Forelimb muscle (tissue), 1 donor: ENCODE measurements around the gene ESYT1. TPM values are rescaled to one million over a fixed set of nuclear protein-coding genes. Genes with fewer than 3 reads are reported as not detected.
"Not testable (repeated sequence)": the region's sequence is repeated elsewhere in the genome, so short reads cannot be mapped to it uniquely, and the experiment has no call there.

Experiments used
- DNase-seq: peaks from one replicate; pipeline ENCODE4 v3.0.0-alpha.2; 2013; ENCODE audit warnings: low read depth
- polyA plus RNA-seq: library from polyadenylated mRNA; unstranded; fragments of 120-200 nt; gene quantifications from one replicate; pipeline ENCODE4 v1.2.1, GENCODE V29; 2013; ENCODE audit not compliant: insufficient read length

Gene ESYT1
- polyA plus RNA-seq, 1 donor = 71.4 TPM

- DNase-seq = no peak
Observed at GRCh38 chr12:56103066-56103711, 24.9 kb upstream of the ESYT1 start.

- no peak for DNase-seq
Observed at GRCh38 chr12:56103823-56104108, 24.3 kb upstream of the ESYT1 start.

GRCh38 chr12:56104109-56104814, 23.8 kb upstream of the ESYT1 start, which contains the start of gene PA2G4:
Gene PA2G4 (plus strand): TSS chr12:56104559. CDS start chr12:56104738, 179 bp downstream.
- peak; percentile 94 for DNase-seq

GRCh38 chr12:56104815-56105608, 23.1 kb upstream of the ESYT1 start:
- DNase-seq = no peak

- no peak for DNase-seq
Observed at GRCh38 chr12:56105609-56105902, 22.5 kb upstream of the ESYT1 start.

GRCh38 chr12:56107242-56107641, 20.8 kb upstream of the ESYT1 start:
- no peak for DNase-seq

- no peak for DNase-seq
Observed at GRCh38 chr12:56110571-56110970, 17.5 kb upstream of the ESYT1 start.

- no peak for DNase-seq
Observed at GRCh38 chr12:56114084-56114483, 14.0 kb upstream of the ESYT1 start.

- DNase-seq = no peak
Observed at GRCh38 chr12:56115329-56115728, 12.7 kb upstream of the ESYT1 start.

GRCh38 chr12:56116267-56117081, 11.6 kb upstream of the ESYT1 start, which contains the start of gene RPL41:
Gene RPL41 (plus strand): TSS chr12:56116633.
- DNase-seq = peak; percentile 90

GRCh38 chr12:56117082-56117706, 10.9 kb upstream of the ESYT1 start:
- not testable (repeated sequence) for DNase-seq

- DNase-seq = peak; percentile 99
Observed at GRCh38 chr12:56117778-56118687, 10.0 kb upstream of the ESYT1 start, which contains the start of gene ZC3H10. Gene ZC3H10 (plus strand): TSS chr12:56118266. CDS start chr12:56120563, 2,297 bp downstream.

GRCh38 chr12:56118688-56119357, 9.2 kb upstream of the ESYT1 start:
- DNase-seq = no peak

GRCh38 chr12:56119361-56119796, 8.7 kb upstream of the ESYT1 start:
- DNase-seq = no peak

GRCh38 chr12:56120158-56120846, 7.8 kb upstream of the ESYT1 start:
- DNase-seq = no peak

- DNase-seq = no peak
Observed at GRCh38 chr12:56121204-56121870, 6.7 kb upstream of the ESYT1 start.

- no peak for DNase-seq
Observed at GRCh38 chr12:56122637-56123036, 5.4 kb upstream of the ESYT1 start.

- no peak for DNase-seq
Observed at GRCh38 chr12:56124133-56124532, 3.9 kb upstream of the ESYT1 start.
